MG63 (cell line): ENCODE measurements around the gene PLXNA1. TPM values are rescaled to one million over a fixed set of nuclear protein-coding genes. Genes with fewer than 3 reads are reported as not detected.

Experiments
- DNase-seq: peaks from one replicate; pipeline ENCODE4 v3.0.0-alpha.2; 2020
- H3K27me3 ChIP-seq: fragments of 250-450 bp; sonication (Bioruptor Pico); 2 replicates; pipeline ENCODE4 v1.5.1; 2020; ENCODE audit warnings: mild to moderate bottlenecking, moderate library complexity
- H3K36me3 ChIP-seq: fragments of 250-450 bp; sonication (Bioruptor Pico); 2 replicates; pipeline ENCODE4 v1.5.1; 2020; ENCODE audit warnings: mild to moderate bottlenecking, moderate library complexity
- H3K4me3 ChIP-seq: fragments of 250-450 bp; sonication (Bioruptor Pico); 2 replicates; pipeline ENCODE4 v1.5.1; 2020; ENCODE audit warnings: mild to moderate bottlenecking, moderate library complexity
- H3K9me3 ChIP-seq: fragments of 250-450 bp; sonication (Bioruptor Pico); 2 replicates; pipeline ENCODE4 v1.5.1; 2020; ENCODE audit warnings: mild to moderate bottlenecking, moderate library complexity
- total RNA-seq: library from RNA; depleted of rRNA; stranded (reverse); fragments of >200 nt; shearing (Covaris generic); gene quantifications from 2 replicates; pipeline ENCODE4 v1.2.3, GENCODE V29; 2014; ENCODE audit warnings: low replicate concordance; rRNA removed

The PLXNA1 gene
- 29.7 and 54.2 TPM in 2 replicates for total RNA-seq

DNA sequence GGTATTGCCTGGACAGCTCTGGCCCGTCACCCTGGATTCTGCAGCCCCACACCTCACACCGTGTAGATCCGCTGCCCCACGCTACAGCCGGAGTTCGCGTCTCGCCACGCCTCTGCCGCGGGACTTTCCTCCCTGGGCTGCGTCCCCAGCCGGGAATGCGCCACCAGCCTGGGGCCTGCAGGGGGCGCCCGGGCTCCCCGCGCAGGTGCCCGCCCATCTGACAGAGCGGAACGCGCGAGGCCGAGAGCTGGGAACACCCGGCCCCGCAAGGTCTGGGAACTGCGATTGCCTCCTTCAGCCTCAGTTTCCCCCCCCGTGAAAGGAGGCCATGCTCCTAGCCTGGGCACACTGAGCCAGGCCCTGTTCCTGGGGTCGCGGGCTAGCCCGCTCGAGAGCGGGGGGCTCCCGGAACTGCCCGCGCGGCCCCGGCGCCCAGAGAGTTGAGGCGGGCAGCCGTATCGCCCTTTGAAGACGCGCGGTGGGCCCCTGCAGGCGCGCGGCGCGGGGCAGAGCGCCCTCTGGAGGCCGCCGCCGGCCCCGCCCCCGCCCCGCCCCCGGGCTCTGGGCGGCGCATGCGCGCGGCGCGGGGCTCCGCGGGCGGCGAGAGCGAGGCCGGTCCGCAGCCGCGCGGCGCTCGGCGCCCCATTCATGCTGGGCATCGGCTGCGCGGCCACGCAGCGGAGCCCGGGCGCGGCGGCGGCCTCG is at the start of gene PLXNA1:
Gene PLXNA1 (plus strand): TSS at position 645 of the 705 bp plus-strand sequence. CDS start 5,479 bp downstream, outside the sequence.
- peak within 1 kb of the TSS; percentile 87 for H3K4me3 ChIP-seq
- no peaks in the 10 kb centered on the region for H3K9me3 ChIP-seq
- H3K27me3 ChIP-seq, result no peaks in the 10 kb centered on the region; the same call in 1 of the 2 replicates
- DNase-seq, result peak; percentile 78
- H3K36me3 ChIP-seq, result peaks cover 3% of the 10 kb centered on the region; the same call in 1 of the 2 replicates

GRCh38 chr3:126934031-126934531 is 48.8 kb upstream of the PLXNA1 start:
- Histone ChIP-seq H3K27me3 (no peaks in the 10 kb centered on the region), H3K9me3 (no peaks in the 10 kb centered on the region)
- DNase-seq, result no peak

DNA sequence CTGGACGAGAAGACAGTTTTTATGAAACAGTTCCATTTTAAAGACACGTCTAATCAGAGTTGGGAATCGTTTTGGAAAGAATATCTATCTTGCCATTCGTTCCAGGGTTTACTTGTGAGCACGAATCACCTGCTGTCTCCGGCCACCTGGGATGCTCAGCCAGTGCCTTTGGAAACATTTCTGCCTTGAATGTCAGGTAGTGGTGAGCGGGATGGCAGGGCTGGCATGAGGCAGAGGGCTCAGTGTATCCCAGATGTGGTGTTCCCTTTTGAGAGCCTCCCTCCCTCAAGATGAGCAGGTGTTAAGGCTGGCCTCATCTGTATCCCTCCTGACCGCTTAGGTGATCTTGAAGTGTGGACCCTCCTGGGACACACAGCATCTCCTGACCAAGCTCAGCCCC is 47.9 kb upstream of the PLXNA1 start:
- H3K4me3 ChIP-seq, result no peak overlapping the region
- no peaks in the 10 kb centered on the region; the same call in 1 of the 2 replicates for H3K36me3 ChIP-seq
- no peak for DNase-seq
- H3K9me3 ChIP-seq, result no peaks in the 10 kb centered on the region
- H3K27me3 ChIP-seq, result no peaks in the 10 kb centered on the region

More at GRCh38 chr3:126934031-126934531, 48.8 kb upstream of the PLXNA1 start:
- no peaks in the 10 kb centered on the region; the same call in 1 of the 2 replicates for H3K36me3 ChIP-seq
- no peak overlapping the region for H3K4me3 ChIP-seq

DNA sequence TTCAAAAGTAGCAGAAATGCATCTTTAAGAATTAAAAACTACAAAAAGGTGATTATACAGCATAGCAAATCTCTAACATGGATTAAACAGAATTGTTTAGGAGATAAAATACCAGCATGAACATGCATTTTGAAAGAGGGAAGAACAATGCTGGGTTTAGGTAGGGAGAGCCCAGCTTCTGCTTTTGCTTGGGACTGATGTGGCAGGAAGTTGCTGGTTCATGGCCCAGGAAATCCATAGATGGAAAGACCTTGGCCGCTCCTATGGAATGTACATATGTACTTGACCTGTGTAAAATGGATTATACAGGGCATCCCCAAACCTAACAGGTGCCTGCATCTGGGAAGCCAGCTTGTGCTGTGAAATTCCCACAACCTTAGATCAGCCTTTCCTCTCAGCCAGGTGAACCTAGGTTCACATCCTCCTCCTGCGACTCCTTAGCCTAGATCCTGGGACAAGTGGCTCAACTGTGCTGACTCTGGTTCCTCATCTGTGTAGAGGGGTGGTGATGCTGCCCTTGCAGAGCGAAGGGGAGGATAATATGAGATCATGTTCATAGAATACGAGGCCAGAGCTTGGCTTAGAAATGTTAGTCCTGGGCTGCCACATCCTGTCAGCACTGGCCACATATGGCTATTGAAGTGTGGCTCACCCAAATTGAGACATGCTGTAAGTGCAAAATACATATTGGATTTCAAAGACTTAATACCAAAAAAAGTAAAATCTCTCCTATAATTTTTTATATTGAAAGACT is 47.0 kb upstream of the PLXNA1 start:
- Histone ChIP-seq H3K27me3 (no peaks in the 10 kb centered on the region), H3K4me3 (no peak overlapping the region), H3K36me3 (no peaks in the 10 kb centered on the region; the same call in 1 of the 2 replicates), H3K9me3 (no peaks in the 10 kb centered on the region)
- no peak for DNase-seq

DNA sequence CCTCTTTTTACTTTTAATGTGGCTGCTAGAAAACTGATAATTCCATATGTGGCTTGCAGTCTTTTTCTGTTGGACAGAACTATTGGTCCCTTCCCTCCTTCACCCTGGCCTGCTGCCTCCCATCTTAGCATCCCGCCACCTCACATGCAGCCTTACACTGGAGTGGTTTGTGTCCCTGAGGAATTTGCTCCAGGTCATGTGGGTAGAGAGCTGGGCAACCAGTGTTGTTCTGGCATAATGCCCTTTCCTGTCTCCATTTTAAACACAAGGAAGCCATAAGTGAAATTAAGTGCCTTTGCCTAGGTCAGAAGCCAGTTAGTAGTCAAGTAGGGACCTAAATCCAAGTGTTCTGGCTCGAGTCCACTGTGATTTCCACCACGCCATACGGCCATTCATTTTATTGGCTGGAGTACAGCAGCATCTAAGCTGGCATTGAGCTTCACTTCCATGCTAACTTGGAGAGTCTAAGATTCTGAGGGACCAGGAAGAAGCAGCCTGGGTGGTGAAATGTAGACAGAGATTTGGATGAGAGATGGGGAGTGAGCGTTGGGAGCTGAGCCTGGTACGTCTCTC is 46.0 kb upstream of the PLXNA1 start:
- no peak for DNase-seq
- H3K36me3 ChIP-seq, result no peaks in the 10 kb centered on the region; the same call in 1 of the 2 replicates
- no peak overlapping the region for H3K4me3 ChIP-seq
- H3K9me3 ChIP-seq, result no peaks in the 10 kb centered on the region
- H3K27me3 ChIP-seq, result no peaks in the 10 kb centered on the region

- Histone ChIP-seq H3K9me3 (no peaks in the 10 kb centered on the region), H3K36me3 (no peaks in the 10 kb centered on the region; the same call in 1 of the 2 replicates), H3K27me3 (no peaks in the 10 kb centered on the region), H3K4me3 (no peak overlapping the region)
- DNase-seq, result no peak
These were observed 45.4 kb upstream of the PLXNA1 start for GRCh38 chr3:126937533-126937932.

DNA sequence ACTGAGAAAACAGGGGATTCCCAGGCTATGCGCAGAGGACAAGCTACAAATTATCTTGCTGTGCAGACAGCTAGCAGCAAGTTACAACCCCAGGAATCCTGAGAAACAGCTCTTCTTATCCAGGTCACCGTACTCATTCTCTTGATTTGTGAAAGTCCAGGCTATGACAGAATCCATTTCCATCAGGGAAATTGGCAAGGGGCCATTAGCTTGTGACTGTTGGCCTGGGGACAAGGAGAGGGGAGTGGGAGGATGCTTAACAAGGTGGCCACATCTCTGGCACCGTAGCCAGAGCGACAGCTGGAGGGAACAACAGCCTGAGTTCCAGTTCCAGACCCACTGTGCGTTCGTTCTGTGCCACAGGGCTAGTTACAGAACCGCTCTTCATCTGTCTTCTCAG is 44.9 kb upstream of the PLXNA1 start:
- no peak for DNase-seq
- Histone ChIP-seq H3K4me3 (no peak overlapping the region), H3K27me3 (no peaks in the 10 kb centered on the region), H3K9me3 (no peaks in the 10 kb centered on the region), H3K36me3 (no peaks in the 10 kb centered on the region; the same call in 1 of the 2 replicates)

DNA sequence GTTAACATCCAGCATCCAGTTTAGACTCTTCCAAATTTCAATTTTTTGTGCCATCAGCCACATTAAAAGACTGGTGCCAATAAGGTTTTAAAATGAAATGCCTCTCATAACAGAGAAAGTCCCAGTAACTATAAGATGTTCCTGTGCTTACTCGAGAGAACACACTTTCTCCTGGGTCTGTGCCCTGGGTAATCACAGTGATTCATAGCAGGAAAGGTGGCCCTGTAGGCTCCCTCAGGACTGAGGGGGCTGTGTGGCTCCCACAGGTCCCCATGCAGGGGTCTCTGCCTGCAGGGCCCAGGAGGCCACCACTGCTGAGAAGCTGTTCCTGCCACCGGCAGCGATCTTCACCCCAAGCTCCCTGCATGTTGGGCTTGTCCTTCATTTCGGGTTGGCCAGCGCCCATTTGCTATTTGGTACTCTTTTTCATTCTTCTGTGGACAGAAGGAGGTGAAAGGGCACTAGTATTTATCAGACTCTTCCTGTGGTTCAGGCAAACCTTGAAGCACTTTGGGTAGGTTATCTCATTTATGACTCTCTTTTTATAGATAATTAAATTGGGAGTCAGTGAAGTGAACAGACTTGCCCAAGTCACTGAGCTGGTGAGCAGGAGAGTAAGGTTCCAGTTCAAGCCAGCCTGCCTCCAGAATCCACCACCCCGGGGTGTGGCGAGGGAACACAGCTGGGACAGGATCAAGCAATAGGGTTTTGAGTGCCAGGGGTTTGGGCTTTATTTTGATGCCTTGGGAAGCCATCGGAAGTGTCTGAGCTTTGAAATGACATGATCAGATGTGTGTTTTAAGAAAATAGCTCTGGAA is 44.2 kb upstream of the PLXNA1 start:
- Histone ChIP-seq H3K9me3 (no peaks in the 10 kb centered on the region), H3K36me3 (no peaks in the 10 kb centered on the region; the same call in none of the 2 replicates), H3K27me3 (no peaks in the 10 kb centered on the region), H3K4me3 (no peak overlapping the region)
- no peak for DNase-seq

DNA sequence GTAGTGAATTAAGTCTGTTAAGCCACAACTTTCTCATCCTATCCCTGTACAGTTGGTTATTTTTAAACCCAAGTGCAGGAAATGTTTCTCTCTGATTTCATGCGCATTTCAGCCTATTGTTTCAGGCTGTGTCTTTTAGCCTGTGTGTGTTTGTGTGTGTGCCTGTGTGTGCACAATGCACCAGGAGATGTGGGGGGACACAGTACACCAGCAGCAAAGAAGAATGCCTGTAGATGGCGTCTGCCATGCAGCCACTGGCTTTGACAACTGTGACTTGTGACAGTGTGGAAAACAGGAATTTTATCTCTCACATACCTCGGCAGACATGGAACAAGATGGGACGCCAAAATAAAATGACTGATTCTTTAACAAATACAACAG is 43.6 kb upstream of the PLXNA1 start:
- H3K9me3 ChIP-seq, result no peaks in the 10 kb centered on the region
- no peaks in the 10 kb centered on the region for H3K27me3 ChIP-seq
- H3K4me3 ChIP-seq, result no peak overlapping the region
- DNase-seq, result no peak
- no peaks in the 10 kb centered on the region; the same call in none of the 2 replicates for H3K36me3 ChIP-seq

GRCh38 chr3:126939733-126940132 is 43.2 kb upstream of the PLXNA1 start:
- Histone ChIP-seq H3K27me3 (no peaks in the 10 kb centered on the region), H3K36me3 (no peaks in the 10 kb centered on the region; the same call in none of the 2 replicates), H3K4me3 (no peak overlapping the region), H3K9me3 (no peaks in the 10 kb centered on the region)
- DNase-seq, result no peak

DNA sequence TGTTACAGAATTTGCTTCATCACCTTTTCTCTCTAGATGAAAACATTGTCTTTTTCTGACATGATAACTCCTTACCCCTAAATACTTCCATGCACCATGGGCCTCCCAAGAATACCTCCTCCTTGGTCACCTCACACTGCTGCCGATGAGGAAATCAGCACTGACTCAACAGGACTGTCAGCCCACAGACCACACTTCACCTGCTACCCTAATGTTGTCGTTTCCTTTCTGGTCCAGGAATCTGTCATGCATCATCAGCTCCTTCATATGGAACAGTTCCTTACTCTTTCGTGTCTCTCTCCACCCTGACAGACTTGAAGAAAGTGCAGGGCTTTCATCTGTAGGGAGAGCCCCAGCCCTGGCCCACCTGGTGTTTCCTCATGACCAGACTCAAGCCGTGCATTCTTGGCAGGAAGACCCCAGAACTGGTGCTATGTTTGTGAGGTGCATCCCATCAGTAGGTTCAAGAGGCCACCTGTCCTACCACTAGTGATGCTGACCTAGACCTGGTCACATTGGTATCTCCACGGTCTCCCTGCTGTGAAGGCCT is 41.1 kb upstream of the PLXNA1 start:
- no peaks in the 10 kb centered on the region for H3K27me3 ChIP-seq
- no peak for DNase-seq
- H3K4me3 ChIP-seq, result no peak overlapping the region
- H3K36me3 ChIP-seq, result no peaks in the 10 kb centered on the region; the same call in none of the 2 replicates
- no peaks in the 10 kb centered on the region for H3K9me3 ChIP-seq

DNA sequence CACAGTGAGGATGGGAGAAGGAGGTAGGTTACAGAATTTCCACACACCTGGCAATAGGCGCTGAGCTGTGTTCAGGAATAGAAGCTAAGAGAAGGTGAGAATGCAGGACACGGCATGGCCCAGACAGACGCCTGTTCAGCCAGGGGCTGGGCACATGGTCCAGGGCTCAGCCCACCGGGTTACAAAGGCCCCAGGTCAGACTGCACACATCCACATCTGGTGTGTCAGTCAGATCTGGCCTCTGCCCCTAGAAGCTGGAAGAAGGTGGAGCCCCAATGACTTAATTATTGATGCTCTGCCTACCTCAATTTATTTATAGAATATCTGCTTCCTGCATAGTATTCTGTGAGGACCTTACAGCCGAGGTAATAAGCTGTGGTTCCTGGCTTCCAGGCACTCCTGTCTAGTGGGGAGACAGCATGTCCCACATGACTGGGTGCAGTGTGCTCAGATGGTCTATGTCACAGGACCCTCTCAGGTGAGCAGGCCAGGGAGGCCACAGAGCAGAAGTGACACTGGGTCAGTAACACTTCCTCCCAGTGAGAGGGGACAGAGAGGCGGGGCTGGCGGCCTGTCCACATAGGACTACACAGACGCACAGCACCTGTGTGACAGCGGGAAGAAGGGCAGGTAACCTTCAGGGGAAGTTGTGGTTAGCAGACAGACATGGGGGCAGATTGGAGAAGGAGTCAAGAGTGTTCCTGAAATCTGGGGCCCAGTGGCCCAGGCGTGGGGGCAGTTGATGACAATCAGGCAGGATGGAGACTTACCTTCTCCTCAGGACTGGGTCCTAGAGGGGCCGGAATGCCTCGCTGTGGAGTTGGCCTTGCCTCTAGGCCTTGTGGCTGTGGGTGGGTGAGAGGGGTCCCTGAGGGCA is 38.6 kb upstream of the PLXNA1 start:
- Histone ChIP-seq H3K9me3 (no peaks in the 10 kb centered on the region), H3K4me3 (no peak overlapping the region), H3K27me3 (no peaks in the 10 kb centered on the region), H3K36me3 (no peaks in the 10 kb centered on the region; the same call in none of the 2 replicates)
- no peak for DNase-seq

DNA sequence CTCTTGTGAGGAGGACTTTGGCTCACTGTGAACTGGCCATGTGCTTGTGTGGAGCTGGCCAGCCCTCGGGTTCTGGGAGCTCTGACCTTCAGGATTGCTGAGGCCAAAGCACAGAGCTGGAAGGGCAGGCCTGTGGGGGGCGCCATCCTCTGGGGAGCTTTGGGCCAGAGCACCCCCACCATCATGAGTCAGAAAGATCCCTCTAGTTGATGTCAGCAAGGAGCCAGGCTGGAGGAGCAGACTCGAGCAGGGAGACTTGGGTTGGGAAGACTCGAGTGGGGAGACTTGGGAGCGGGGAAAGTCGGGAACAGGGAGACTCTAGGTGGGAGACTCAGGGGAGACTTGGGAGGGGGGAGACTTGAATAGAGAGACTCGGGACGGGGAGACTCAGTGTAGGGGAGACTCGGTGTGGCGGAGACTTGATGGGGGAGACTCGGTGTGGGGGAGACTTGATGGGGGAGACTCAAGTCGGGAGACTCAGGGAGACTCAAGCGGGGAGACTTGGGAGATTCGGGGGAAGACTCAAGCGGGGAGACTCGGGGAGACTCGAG is 37.7 kb upstream of the PLXNA1 start:
- no peak overlapping the region for H3K4me3 ChIP-seq
- DNase-seq, result no peak
- no peaks in the 10 kb centered on the region for H3K27me3 ChIP-seq

DNA sequence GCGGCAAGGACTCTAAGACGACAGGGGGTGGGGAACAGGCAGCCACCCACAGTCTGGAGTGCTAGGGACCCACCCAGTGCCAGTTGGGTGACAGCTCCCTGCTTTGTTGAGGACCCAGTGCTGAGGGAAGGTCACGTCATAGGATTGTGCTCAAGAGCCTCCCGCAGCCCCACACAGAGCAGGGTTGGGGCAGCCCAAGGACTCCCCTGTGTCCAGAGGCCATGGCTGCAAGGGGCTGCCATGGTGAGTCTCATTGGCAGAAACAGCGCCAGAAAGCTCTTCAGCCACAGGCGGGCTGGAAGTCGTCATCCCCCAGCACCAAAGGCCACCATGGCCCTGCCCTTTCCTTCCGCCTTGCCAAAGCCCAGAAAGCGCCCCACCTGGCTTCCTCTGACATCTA is 37.0 kb upstream of the PLXNA1 start:
- H3K9me3 ChIP-seq, result no peaks in the 10 kb centered on the region
- H3K4me3 ChIP-seq, result no peak overlapping the region
- no peaks in the 10 kb centered on the region for H3K27me3 ChIP-seq
- H3K36me3 ChIP-seq, result no peaks in the 10 kb centered on the region; the same call in none of the 2 replicates
- DNase-seq, result no peak

More for the DNA sequence above, 37.7 kb upstream of the PLXNA1 start:
- Histone ChIP-seq H3K9me3 (no peaks in the 10 kb centered on the region), H3K36me3 (no peaks in the 10 kb centered on the region; the same call in none of the 2 replicates)

GRCh38 chr3:126946405-126946804 is 36.5 kb upstream of the PLXNA1 start:
- no peak for DNase-seq

More at GRCh38 chr3:126946405-126946804, 36.5 kb upstream of the PLXNA1 start:
- Histone ChIP-seq H3K4me3 (no peak overlapping the region), H3K36me3 (no peaks in the 10 kb centered on the region; the same call in none of the 2 replicates), H3K9me3 (no peaks in the 10 kb centered on the region), H3K27me3 (no peaks in the 10 kb centered on the region)
